GM19452 (cell line): ENCODE measurements around the gene RASGEF1B.

Experiments
- ATAC-seq: cut with Tn5 transposase; IDR thresholded peaks from one replicate; pipeline ENCODE4 v1.9.1; 2021; ENCODE audit not compliant: unreplicated experiment

The RASGEF1B gene

GRCh38 chr4:81399306-81400086 lies 72.2 kb downstream of the RASGEF1B start:
- ATAC-seq = no peak

GRCh38 chr4:81398379-81398778 lies 73.3 kb downstream of the RASGEF1B start:
- ATAC-seq = no peak

GRCh38 chr4:81397635-81398034 lies 74.1 kb downstream of the RASGEF1B start:
- ATAC-seq = no peak

GRCh38 chr4:81395239-81395638 lies 76.5 kb downstream of the RASGEF1B start:
- no peak for ATAC-seq

- ATAC-seq = no peak
Measured at GRCh38 chr4:81392164-81392563, 79.5 kb downstream of the RASGEF1B start.

- ATAC-seq = no peak
Measured at GRCh38 chr4:81389720-81390119, 82.0 kb downstream of the RASGEF1B start.

GRCh38 chr4:81380437-81380836 lies 91.3 kb downstream of the RASGEF1B start:
- ATAC-seq = no peak

GRCh38 chr4:81378386-81378785 lies 93.3 kb downstream of the RASGEF1B start:
- ATAC-seq = no peak

GRCh38 chr4:81377191-81377590 lies 94.5 kb downstream of the RASGEF1B start:
- ATAC-seq = no peak

GRCh38 chr4:81376720-81377119 lies 95.0 kb downstream of the RASGEF1B start:
- ATAC-seq = no peak
